ENCODE measurements around the gene ZDHHC8.

DNA sequence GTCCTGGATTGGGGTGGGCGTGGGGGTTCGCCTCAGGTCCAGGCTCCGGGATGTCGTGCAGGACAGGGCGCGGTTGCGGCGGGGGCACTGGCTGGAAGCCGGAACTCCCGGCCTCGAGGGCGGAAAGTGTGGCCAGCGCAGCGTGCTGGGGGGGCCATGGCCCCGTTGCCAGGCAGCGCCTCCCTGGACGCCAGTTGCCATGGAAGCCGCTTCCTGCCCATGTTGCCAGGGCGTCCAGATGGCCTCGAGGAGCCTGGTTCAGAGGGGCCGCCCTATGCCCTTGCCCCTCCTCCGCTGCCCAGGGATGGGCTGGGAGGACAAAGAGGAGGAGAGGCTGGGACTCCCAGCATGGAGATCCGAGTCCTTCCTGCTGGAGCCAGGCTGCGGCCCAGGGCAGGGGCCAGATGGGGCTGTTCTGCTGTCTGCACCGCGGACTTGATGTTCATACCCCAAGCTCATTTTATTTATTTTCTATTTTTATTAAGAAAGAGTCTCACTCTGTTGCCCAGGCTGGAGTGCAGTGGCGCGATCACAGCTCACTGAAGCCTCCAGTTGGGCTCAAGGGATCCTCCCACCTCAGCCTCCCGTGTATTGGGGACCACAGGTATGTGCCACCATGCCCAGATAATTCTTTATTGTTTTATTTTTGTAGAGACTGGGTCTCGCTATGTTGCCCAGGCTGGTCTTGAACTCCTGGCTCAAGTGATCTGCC lies 23.9 kb downstream of the ZDHHC8 start:
- TF ChIP-seq JUND (IDR thresholded peaks at IDR 0.05): no peak
- no peak for TF ChIP-seq POLR2A (IDR thresholded peaks at IDR 0.05; ENCODE audit: borderline replicate concordance, extremely low read depth, insufficient read depth, insufficient read length)
- no peak for TF ChIP-seq EZH2phosphoT487 (IDR thresholded peaks at IDR 0.05; ENCODE audit: borderline replicate concordance)
- no peak for TF ChIP-seq CEBPB (IDR thresholded peaks at IDR 0.05; ENCODE audit: low read depth)
- TF ChIP-seq RAD21 (IDR thresholded peaks at IDR 0.05; ENCODE audit: low read depth): no peak
- TF ChIP-seq, protein P1, sequence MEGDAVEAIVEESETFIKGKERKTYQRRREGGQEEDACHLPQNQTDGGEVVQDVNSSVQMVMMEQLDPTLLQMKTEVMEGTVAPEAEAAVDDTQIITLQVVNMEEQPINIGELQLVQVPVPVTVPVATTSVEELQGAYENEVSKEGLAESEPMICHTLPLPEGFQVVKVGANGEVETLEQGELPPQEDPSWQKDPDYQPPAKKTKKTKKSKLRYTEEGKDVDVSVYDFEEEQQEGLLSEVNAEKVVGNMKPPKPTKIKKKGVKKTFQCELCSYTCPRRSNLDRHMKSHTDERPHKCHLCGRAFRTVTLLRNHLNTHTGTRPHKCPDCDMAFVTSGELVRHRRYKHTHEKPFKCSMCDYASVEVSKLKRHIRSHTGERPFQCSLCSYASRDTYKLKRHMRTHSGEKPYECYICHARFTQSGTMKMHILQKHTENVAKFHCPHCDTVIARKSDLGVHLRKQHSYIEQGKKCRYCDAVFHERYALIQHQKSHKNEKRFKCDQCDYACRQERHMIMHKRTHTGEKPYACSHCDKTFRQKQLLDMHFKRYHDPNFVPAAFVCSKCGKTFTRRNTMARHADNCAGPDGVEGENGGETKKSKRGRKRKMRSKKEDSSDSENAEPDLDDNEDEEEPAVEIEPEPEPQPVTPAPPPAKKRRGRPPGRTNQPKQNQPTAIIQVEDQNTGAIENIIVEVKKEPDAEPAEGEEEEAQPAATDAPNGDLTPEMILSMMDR (IDR thresholded peaks at IDR 0.05 in 2 of 3, conservative IDR thresholded peaks at IDR 0.05 in 1 of 3; ENCODE audit: borderline replicate concordance in 1 of 3, insufficient read depth in 1 of 3, low read depth in 2 of 3, low read length in 2 of 3): no peak
- no peak for TF ChIP-seq POLR2AphosphoS5 (IDR thresholded peaks at IDR 0.05; ENCODE audit: low read depth, low read length)
- TF ChIP-seq TCF7L2 (IDR thresholded peaks at IDR 0.05; ENCODE audit: borderline replicate concordance, extremely low read depth, insufficient read depth, insufficient read length): peak; percentile 28
- TF ChIP-seq, protein P2, sequence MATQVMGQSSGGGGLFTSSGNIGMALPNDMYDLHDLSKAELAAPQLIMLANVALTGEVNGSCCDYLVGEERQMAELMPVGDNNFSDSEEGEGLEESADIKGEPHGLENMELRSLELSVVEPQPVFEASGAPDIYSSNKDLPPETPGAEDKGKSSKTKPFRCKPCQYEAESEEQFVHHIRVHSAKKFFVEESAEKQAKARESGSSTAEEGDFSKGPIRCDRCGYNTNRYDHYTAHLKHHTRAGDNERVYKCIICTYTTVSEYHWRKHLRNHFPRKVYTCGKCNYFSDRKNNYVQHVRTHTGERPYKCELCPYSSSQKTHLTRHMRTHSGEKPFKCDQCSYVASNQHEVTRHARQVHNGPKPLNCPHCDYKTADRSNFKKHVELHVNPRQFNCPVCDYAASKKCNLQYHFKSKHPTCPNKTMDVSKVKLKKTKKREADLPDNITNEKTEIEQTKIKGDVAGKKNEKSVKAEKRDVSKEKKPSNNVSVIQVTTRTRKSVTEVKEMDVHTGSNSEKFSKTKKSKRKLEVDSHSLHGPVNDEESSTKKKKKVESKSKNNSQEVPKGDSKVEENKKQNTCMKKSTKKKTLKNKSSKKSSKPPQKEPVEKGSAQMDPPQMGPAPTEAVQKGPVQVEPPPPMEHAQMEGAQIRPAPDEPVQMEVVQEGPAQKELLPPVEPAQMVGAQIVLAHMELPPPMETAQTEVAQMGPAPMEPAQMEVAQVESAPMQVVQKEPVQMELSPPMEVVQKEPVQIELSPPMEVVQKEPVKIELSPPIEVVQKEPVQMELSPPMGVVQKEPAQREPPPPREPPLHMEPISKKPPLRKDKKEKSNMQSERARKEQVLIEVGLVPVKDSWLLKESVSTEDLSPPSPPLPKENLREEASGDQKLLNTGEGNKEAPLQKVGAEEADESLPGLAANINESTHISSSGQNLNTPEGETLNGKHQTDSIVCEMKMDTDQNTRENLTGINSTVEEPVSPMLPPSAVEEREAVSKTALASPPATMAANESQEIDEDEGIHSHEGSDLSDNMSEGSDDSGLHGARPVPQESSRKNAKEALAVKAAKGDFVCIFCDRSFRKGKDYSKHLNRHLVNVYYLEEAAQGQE (IDR thresholded peaks at IDR 0.05; ENCODE audit: low read depth): no peak
- TF ChIP-seq YY1 (IDR thresholded peaks at IDR 0.05; ENCODE audit: extremely low read depth, insufficient replicate concordance, low read depth, low read length): no peak
- TF ChIP-seq EZH2 (IDR thresholded peaks at IDR 0.05): no peak

All from HCT116 (cell line).